NB4 (cell line): ENCODE results near the gene ZNF57.

ENCODE experiments used
- MYC ChIP-seq: IDR thresholded peaks from 2 replicates; pipeline ENCODE4 v1.6.1; 2011; ENCODE audit warnings: low read depth, low read length
- TF ChIP-seq, protein P1 (sequence below): IDR thresholded peaks from one replicate; pipeline ENCODE4 v1.5.1; 2012; ENCODE audit warnings: low read depth, low read length

DNA sequence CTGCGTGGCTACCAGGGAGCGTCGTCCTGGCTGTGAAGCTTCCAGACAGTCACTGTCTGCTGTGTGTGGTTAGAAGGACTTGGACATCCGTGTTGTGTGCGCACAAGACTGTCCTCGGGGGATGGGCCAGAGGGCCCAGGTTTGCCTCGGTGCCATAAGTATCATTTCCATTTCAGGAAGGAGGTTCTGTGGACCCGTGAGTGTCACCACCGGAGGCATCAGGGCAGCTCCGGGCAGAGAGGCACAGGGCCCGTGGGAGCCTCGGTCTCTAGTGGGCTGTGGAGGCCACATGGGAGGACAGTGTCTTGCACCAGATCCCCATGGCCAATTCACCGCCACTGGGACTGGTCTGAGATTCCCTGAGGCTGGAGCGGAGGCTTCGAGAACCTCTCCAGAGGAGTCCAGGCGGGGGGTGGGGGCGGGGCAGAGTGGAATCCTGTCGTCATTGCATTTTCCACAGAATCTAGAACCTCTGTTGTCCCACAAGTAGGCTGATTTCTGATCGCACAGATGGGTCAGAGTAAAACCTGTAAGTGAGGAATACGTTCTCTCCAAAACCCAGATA is 6.0 kb downstream of the ZNF57 start:
- TF ChIP-seq MYC: no peak
- TF ChIP-seq, protein P1, sequence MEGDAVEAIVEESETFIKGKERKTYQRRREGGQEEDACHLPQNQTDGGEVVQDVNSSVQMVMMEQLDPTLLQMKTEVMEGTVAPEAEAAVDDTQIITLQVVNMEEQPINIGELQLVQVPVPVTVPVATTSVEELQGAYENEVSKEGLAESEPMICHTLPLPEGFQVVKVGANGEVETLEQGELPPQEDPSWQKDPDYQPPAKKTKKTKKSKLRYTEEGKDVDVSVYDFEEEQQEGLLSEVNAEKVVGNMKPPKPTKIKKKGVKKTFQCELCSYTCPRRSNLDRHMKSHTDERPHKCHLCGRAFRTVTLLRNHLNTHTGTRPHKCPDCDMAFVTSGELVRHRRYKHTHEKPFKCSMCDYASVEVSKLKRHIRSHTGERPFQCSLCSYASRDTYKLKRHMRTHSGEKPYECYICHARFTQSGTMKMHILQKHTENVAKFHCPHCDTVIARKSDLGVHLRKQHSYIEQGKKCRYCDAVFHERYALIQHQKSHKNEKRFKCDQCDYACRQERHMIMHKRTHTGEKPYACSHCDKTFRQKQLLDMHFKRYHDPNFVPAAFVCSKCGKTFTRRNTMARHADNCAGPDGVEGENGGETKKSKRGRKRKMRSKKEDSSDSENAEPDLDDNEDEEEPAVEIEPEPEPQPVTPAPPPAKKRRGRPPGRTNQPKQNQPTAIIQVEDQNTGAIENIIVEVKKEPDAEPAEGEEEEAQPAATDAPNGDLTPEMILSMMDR: no peak
